HEK293 (cell line): Measurements from ENCODE around the gene LOXL4.
A peak's percentile ranks its signal among the peaks of the same experiment; 100 is the strongest.

ENCODE experiments used
- CTCF ChIA-PET: fragments of 350-600 bp; formaldehyde crosslinking; extraction: SDS; loops from one replicate; lab custom pipeline; 2021; ENCODE audit warnings: antibody characterized with exemption; lab: Yijun Ruan, JAX
- POLR2A ChIA-PET: fragments of 300-600 bp; formaldehyde crosslinking; extraction: SDS; loops from one replicate; lab custom pipeline; 2020; ENCODE audit warnings: antibody characterized with exemption, inconsistent platforms; lab: Yijun Ruan, JAX
- H3K27ac ChIP-seq: fragments of 200-500 bp; sonication (Bioruptor generic); 2 replicates; pipeline ENCODE4 v1.5.1; 2014; ENCODE audit warnings: low read depth, low read length, control low read depth, inconsistent platforms; ENCODE audit errors: extremely low read depth
- H3K36me3 ChIP-seq, 2 experiments: fragments of 200-500 bp in 1 of 2; sonication (Bioruptor generic) in 1 of 2; 1 replicate in 1 of 2; 2 replicates in 1 of 2; pipeline ENCODE4 v1.5.1; 2014 to 2017; ENCODE audit warnings: inconsistent platforms in 2 of 2, low read length in 2 of 2; ENCODE audit not compliant: control insufficient read depth in 2 of 2, insufficient read depth in 1 of 2
- H3K4me1 ChIP-seq: fragments of 200-500 bp; sonication (Bioruptor generic); 2 replicates; pipeline ENCODE4 v1.5.1; 2014; ENCODE audit warnings: mild to moderate bottlenecking, low read length, inconsistent platforms; ENCODE audit not compliant: control insufficient read depth, insufficient read depth
- H3K4me3 ChIP-seq: 2 replicates; pipeline ENCODE4 v1.5.1; 2011; ENCODE audit warnings: low read depth, mild to moderate bottlenecking, control low read depth, low read length, moderate library complexity
- H3K9me3 ChIP-seq: fragments of 200-500 bp; sonication (Bioruptor generic); 2 replicates; pipeline ENCODE4 v1.5.1; 2014; ENCODE audit warnings: low read depth, low read length, inconsistent platforms; ENCODE audit not compliant: control insufficient read depth, insufficient read depth
- ZNF121 ChIP-seq: fragments of 450-650 bp; formaldehyde crosslinking; IDR thresholded peaks from 2 replicates; pipeline ENCODE4 v1.5.1; 2016; ENCODE audit warnings: missing biosample characterization, missing genetic modification characterization
- ZNF26 ChIP-seq: fragments of 450-650 bp; formaldehyde crosslinking; IDR thresholded peaks from 2 replicates; pipeline ENCODE4 v1.5.1; 2016; ENCODE audit warnings: missing biosample characterization, missing genetic modification characterization

The LOXL4 gene

GRCh38 chr10:98201760-98202159, 66.2 kb downstream of the LOXL4 start:
- Histone ChIP-seq H3K9me3 (no peaks in the 10 kb centered on the region), H3K4me1 (no peaks in the 10 kb centered on the region), H3K36me3 (no peaks in the 10 kb centered on the region), H3K27ac (no peak overlapping the region)
- POLR2A ChIA-PET = interaction anchor here (0.7 kb wide), 2 partner anchors 328 to 680 kb away, joined by 3 read pairs; no protein-coding TSS in a partner anchor
- peak; percentile 64; the same call in 1 of the 2 replicates for TF ChIP-seq ZNF121 (tag by site-specific recombination)
- no peak for TF ChIP-seq ZNF26 (tag by site-specific recombination)
- TF ChIP-seq, all 188 proteins: peak for 1
- CTCF ChIA-PET = no interaction called here
- H3K4me3 ChIP-seq = no peak overlapping the region
